H1 (cell line): ENCODE results near the gene ACVR1. TPM values are rescaled to one million over a fixed set of nuclear protein-coding genes. Genes with fewer than 3 reads are reported as not detected.

Source experiments
- CTCF ChIA-PET: fragments of 300-600 bp; sonication (Branson Sonifier 250); formaldehyde crosslinking; loops from one replicate; lab custom pipeline; 2021; ENCODE audit not compliant: partially characterized antibody; lab: Charles Lee
- POLR2A ChIA-PET: fragments of 300-600 bp; sonication (Branson Sonifier 250); formaldehyde crosslinking; loops from one replicate; lab custom pipeline; 2021; ENCODE audit warnings: inconsistent platforms; ENCODE audit not compliant: partially characterized antibody; lab: Charles Lee
- DNase-seq, 2 experiments: peaks; one replicate each; pipeline versions ENCODE4 v3.0.0 to v3.0.0-alpha.2; 2010 to 2022; ENCODE audit warnings: low spot score in 2 of 2, low read depth in 1 of 2, mixed read lengths in 1 of 2
- FAIRE-seq: peaks from 2 replicates; lab custom pipeline; 2011; peaks lifted over from hg19 to GRCh38; lab: Jason Lieb, UNC
- H2AFZ ChIP-seq: 2 replicates; pipeline ENCODE4 v1.8.1; 2012; ENCODE audit warnings: low read length, inconsistent platforms
- H2AK5ac ChIP-seq: 2 replicates; pipeline ENCODE4 v1.6.1; 2013; ENCODE audit warnings: low read depth, low read length
- H2BK120ac ChIP-seq: replicated peaks from 2 replicates; pipeline ENCODE3; 2013; ENCODE audit warnings: low read depth, low read length, inconsistent platforms
- H2BK12ac ChIP-seq: 2 replicates; pipeline ENCODE4 v1.6.1; 2013; ENCODE audit warnings: low read depth, low read length
- H2BK15ac ChIP-seq: 2 replicates; pipeline ENCODE4 v1.6.1; 2013; ENCODE audit warnings: low read length
- H2BK20ac ChIP-seq: 2 replicates; pipeline ENCODE4 v1.6.1; 2013; ENCODE audit warnings: low read length
- H2BK5ac ChIP-seq: 2 replicates; pipeline ENCODE4 v1.6.1; 2013; ENCODE audit warnings: low read depth, low read length
- H3K14ac ChIP-seq: 2 replicates; pipeline ENCODE4 v1.6.1; 2013; ENCODE audit warnings: inconsistent platforms; ENCODE audit not compliant: insufficient read length
- H3K18ac ChIP-seq: 2 replicates; pipeline ENCODE4 v1.6.1; 2013; ENCODE audit warnings: low read length; ENCODE audit errors: extremely low read depth
- H3K23ac ChIP-seq: 2 replicates; pipeline ENCODE4 v1.6.1; 2013; ENCODE audit warnings: inconsistent platforms; ENCODE audit not compliant: insufficient read length
- H3K23me2 ChIP-seq: 2 replicates; pipeline ENCODE4 v1.6.1; 2013; ENCODE audit warnings: low read depth, low read length
- H3K27ac ChIP-seq: 2 replicates; pipeline ENCODE4 v1.6.1; 2011; ENCODE audit warnings: low read depth, low read length, inconsistent platforms
- H3K27me3 ChIP-seq, 4 experiments: replicated peaks in 1 of 4; 1 replicate in 1 of 4; 2 replicates in 3 of 4; pipeline versions ENCODE4 v1.6.1 to v1.8.1; 2011 to 2013; ENCODE audit warnings: low read length in 3 of 4, mild to moderate bottlenecking in 3 of 4, inconsistent platforms in 2 of 4, mixed read lengths in 2 of 4, moderate library complexity in 1 of 4; ENCODE audit not compliant: control insufficient read depth in 3 of 4, insufficient read depth in 3 of 4; ENCODE audit errors: extremely low read depth in 1 of 4
- H3K36me3 ChIP-seq, 4 experiments: 2 replicates each; pipeline versions ENCODE4 v1.6.1 to v1.8.1; 2011 to 2013; ENCODE audit warnings: mild to moderate bottlenecking in 4 of 4, low read length in 3 of 4, moderate library complexity in 2 of 4, control low read depth in 1 of 4, inconsistent platforms in 1 of 4; ENCODE audit not compliant: insufficient read depth in 4 of 4, control insufficient read depth in 2 of 4
- H3K4ac ChIP-seq: replicated peaks from 2 replicates; pipeline ENCODE3; 2013; ENCODE audit warnings: low read length, low read depth, mixed read lengths, inconsistent platforms; ENCODE audit not compliant: insufficient read length
- H3K4me1 ChIP-seq, 4 experiments: replicated peaks in 1 of 4; 1 replicate in 1 of 4; 2 replicates in 3 of 4; pipeline versions ENCODE4 v1.6.1 to v1.8.1; 2011 to 2013; ENCODE audit warnings: low read length in 3 of 4, inconsistent platforms in 2 of 4, mixed read lengths in 1 of 4; ENCODE audit not compliant: insufficient read depth in 4 of 4, control insufficient read depth in 3 of 4
- H3K4me2 ChIP-seq, 2 experiments: 2 replicates each; pipeline versions ENCODE4 v1.6.1 to v1.8.1; 2011 to 2013; ENCODE audit warnings: low read depth in 2 of 2, low read length in 2 of 2, control low read depth in 1 of 2, inconsistent platforms in 1 of 2, mild to moderate bottlenecking in 1 of 2; ENCODE audit not compliant: insufficient read depth in 1 of 2
- H3K4me3 ChIP-seq, 4 experiments: fragments of 200-600, 300-600 bp in 1 of 4; sonication (generic), shearing (Covaris generic), sonication (Bioruptor Twin) in 1 of 4; 2 replicates each; pipeline versions ENCODE4 v1.5.1 to v1.8.1; 2011 to 2016; ENCODE audit warnings: low read length in 4 of 4, low read depth in 3 of 4, control low read depth in 2 of 4, inconsistent platforms in 2 of 4, mild to moderate bottlenecking in 2 of 4, mixed read lengths in 1 of 4, moderate library complexity in 1 of 4; ENCODE audit not compliant: insufficient read depth in 2 of 4; ENCODE audit errors: extremely low read depth in 1 of 4
- H3K56ac ChIP-seq: replicated peaks from 2 replicates; pipeline ENCODE3; 2013; ENCODE audit warnings: low read depth, mild to moderate bottlenecking, mixed read lengths, low read length, inconsistent platforms; ENCODE audit not compliant: insufficient read length
- H3K79me1 ChIP-seq: 2 replicates; pipeline ENCODE4 v1.6.1; 2013; ENCODE audit warnings: low read depth, low read length, control low read depth
- H3K79me2 ChIP-seq, 2 experiments: 2 replicates each; pipeline versions ENCODE4 v1.6.1 to v1.8.1; 2012 to 2013; ENCODE audit warnings: low read length in 2 of 2, mild to moderate bottlenecking in 2 of 2, inconsistent platforms in 1 of 2; ENCODE audit not compliant: insufficient read depth in 2 of 2, control insufficient read depth in 1 of 2
- H3K9ac ChIP-seq, 4 experiments: replicated peaks in 1 of 4; 1 replicate in 1 of 4; 2 replicates in 3 of 4; pipeline versions ENCODE4 v1.6.1 to v1.8.1; 2011 to 2013; ENCODE audit warnings: low read depth in 3 of 4, low read length in 3 of 4, control low read depth in 2 of 4, mild to moderate bottlenecking in 2 of 4, moderate library complexity in 2 of 4, inconsistent platforms in 1 of 4; ENCODE audit errors: extremely low read depth in 1 of 4
- H3K9me3 ChIP-seq, 2 experiments: 2 replicates each; pipeline versions ENCODE4 v1.6.1 to v1.8.1; 2012 to 2013; ENCODE audit warnings: mild to moderate bottlenecking in 2 of 2, moderate library complexity in 2 of 2, control low read depth in 1 of 2, inconsistent platforms in 1 of 2, low read depth in 1 of 2, low read length in 1 of 2, mixed read lengths in 1 of 2; ENCODE audit not compliant: insufficient read depth in 2 of 2
- H4K20me1 ChIP-seq, 2 experiments: replicated peaks in 1 of 2; 2 replicates each; pipeline versions ENCODE3 to v1.8.1; 2011 to 2013; ENCODE audit warnings: inconsistent platforms in 2 of 2, low read length in 2 of 2, mild to moderate bottlenecking in 1 of 2; ENCODE audit not compliant: insufficient read depth in 2 of 2, control insufficient read depth in 1 of 2
- H4K5ac ChIP-seq: 2 replicates; pipeline ENCODE4 v1.6.1; 2013; ENCODE audit warnings: low read length, low read depth, mixed read lengths, inconsistent platforms; ENCODE audit not compliant: insufficient read length
- H4K8ac ChIP-seq: 2 replicates; pipeline ENCODE4 v1.8.0; 2013; ENCODE audit warnings: mild to moderate bottlenecking, moderate library complexity, low read length, inconsistent platforms; ENCODE audit not compliant: insufficient read depth; ENCODE audit errors: extremely low read depth
- H4K91ac ChIP-seq: replicated peaks from 2 replicates; pipeline ENCODE3; 2013; ENCODE audit warnings: low read length, mixed read lengths, inconsistent platforms; ENCODE audit not compliant: insufficient read length
- WGBS, 2 experiments: shearing (Covaris generic) in 1 of 2; methylation state at CpG; one replicate each; pipeline versions ENCODE4 v1.1.6 to v1.1.7; 2013 to 2015; ENCODE audit warnings: low lambda C conversion rate in 2 of 2, mixed read lengths in 2 of 2, inconsistent platforms in 1 of 2, low coverage in 1 of 2, missing lambda C conversion rate in 1 of 2; ENCODE audit not compliant: insufficient replicate concordance in 2 of 2, insufficient coverage in 1 of 2, insufficient read length in 1 of 2; ENCODE audit errors: extremely low coverage in 1 of 2, missing lambda C conversion rate in 1 of 2; 5-methylcytosine and 5-hydroxymethylcytosine counted together
- polyA plus RNA-seq, 7 experiments: library from polyadenylated mRNA; depleted of rRNA in 3 of 7; stranded (reverse) in 5 of 7; unstranded in 2 of 7; fragments of >200 nt in 5 of 7; fragments of 200-250 nt in 2 of 7; gene quantifications; 1 replicate in 5 of 7; 2 replicates in 1 of 7; 4 replicates in 1 of 7; pipeline versions ENCODE4 v1.2.1 to v1.2.3, GENCODE V29; 2011 to 2013; ENCODE audit warnings: missing spikeins in 2 of 7, mixed read lengths in 2 of 7
- total RNA-seq: library from RNA; stranded (reverse); fragmentation: NEBNext Ultra II Directional; extraction: Animal tissue kit (Norgen Biotek cat#: 25700); gene quantifications from 2 replicates; pipeline ENCODE4 v1.2.1, GENCODE V29; 2021
- TF ChIP-seq, protein P1 (sequence below): IDR thresholded peaks from 2 replicates; pipeline ENCODE4 v1.6.1; 2011; ENCODE audit warnings: low read depth, mild to moderate bottlenecking, low read length; ENCODE audit not compliant: insufficient read depth
- TF ChIP-seq, protein P2 (sequence below), 3 experiments: IDR thresholded peaks; 1 replicate in 2 of 3; 2 replicates in 1 of 3; pipeline versions ENCODE4 v1.5.1 to v1.6.1; 2011; ENCODE audit warnings: low read length in 3 of 3, mild to moderate bottlenecking in 3 of 3, inconsistent platforms in 2 of 3, low read depth in 1 of 3, moderate library complexity in 1 of 3; ENCODE audit not compliant: insufficient read depth in 1 of 3; ENCODE audit errors: control extremely low read depth in 1 of 3

The ACVR1 gene
- total and polyA plus RNA-seq, 2 of the 8 experiments (the other 6 are each of a cell fraction or from before 2014, with no cell fraction given): 8.5 to 17.7 TPM

DNA sequence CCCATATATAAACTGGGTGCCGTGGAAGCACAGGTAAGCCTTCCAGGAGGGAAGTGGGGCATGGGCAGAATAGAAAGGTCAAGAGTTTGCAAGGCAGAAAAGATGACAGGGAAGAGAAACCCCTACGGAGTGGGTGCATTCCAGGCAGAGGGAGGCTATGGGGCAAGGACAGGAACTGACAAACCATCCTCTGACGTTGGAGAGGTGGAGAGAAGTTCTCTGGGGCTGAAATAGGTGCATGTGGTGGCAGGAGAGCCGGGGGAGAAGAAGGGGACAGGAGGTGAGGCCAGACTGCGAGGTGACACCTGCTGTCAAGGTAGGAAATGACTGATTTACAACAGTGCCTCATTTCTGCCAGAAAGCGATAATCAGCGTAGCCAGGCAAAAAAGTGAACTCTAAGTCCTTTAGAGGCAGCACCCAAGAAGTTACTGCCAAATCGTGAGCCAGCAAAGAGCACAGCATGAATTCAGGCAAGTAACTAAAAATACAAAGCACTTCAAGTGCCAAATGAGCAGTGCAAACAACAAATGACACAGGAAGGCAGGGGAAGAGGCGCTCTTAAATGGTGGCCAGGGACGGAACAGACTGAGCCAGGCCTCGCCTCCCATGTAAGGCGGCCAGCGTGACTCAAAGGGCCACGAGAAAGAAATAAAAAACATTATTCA, 134.2 kb downstream of the ACVR1 start:
- Histone ChIP-seq H3K4me2 (no peak overlapping the region), H3K4me3 (no peak overlapping the region), H2AK5ac (no peak overlapping the region), H2BK120ac (no peak overlapping the region), H3K23ac (no peak overlapping the region), H2BK15ac (no peak overlapping the region), H3K36me3 (peaks cover 0 to 7% (median 3%) of the 10 kb centered on the region in 4 experiments; a peak in 5 of 8 replicates), H2BK12ac (no peak overlapping the region), H2AFZ (no peak overlapping the region), H4K5ac (no peak overlapping the region), H2BK5ac (no peak overlapping the region), H3K27me3 (no peaks in the 10 kb centered on the region), H3K4ac (no peak overlapping the region), H3K79me1 (no peaks in the 10 kb centered on the region; the same call in 1 of the 2 replicates), H4K20me1 (no peaks in the 10 kb centered on the region), H3K9me3 (no peaks in the 10 kb centered on the region), H3K27ac (no peak overlapping the region), H3K79me2 (no peaks in the 10 kb centered on the region), H4K91ac (no peak overlapping the region), H3K4me1 (no peaks in the 10 kb centered on the region), H3K23me2 (no peaks in the 10 kb centered on the region), H3K18ac (no peak overlapping the region), H3K14ac (no peak overlapping the region), H2BK20ac (no peak overlapping the region), H3K9ac (no peak overlapping the region), H4K8ac (no peak overlapping the region), H3K56ac (no peak overlapping the region)
- 93% methylated on average over 14 of the region's 14 CpGs; no CpG with 5 or more reads in 1 of the 2 experiments for WGBS, 2 experiments
- TF ChIP-seq, protein P1, sequence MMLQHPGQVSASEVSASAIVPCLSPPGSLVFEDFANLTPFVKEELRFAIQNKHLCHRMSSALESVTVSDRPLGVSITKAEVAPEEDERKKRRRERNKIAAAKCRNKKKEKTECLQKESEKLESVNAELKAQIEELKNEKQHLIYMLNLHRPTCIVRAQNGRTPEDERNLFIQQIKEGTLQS: no peak
- TF ChIP-seq, protein P2, sequence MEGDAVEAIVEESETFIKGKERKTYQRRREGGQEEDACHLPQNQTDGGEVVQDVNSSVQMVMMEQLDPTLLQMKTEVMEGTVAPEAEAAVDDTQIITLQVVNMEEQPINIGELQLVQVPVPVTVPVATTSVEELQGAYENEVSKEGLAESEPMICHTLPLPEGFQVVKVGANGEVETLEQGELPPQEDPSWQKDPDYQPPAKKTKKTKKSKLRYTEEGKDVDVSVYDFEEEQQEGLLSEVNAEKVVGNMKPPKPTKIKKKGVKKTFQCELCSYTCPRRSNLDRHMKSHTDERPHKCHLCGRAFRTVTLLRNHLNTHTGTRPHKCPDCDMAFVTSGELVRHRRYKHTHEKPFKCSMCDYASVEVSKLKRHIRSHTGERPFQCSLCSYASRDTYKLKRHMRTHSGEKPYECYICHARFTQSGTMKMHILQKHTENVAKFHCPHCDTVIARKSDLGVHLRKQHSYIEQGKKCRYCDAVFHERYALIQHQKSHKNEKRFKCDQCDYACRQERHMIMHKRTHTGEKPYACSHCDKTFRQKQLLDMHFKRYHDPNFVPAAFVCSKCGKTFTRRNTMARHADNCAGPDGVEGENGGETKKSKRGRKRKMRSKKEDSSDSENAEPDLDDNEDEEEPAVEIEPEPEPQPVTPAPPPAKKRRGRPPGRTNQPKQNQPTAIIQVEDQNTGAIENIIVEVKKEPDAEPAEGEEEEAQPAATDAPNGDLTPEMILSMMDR (IDR thresholded peaks at IDR 0.05; ENCODE audit: control extremely low read depth in 1 of 3, insufficient read depth in 1 of 3, low read depth in 1 of 3, low read length in 3 of 3): peak in 1 of 3 experiments; percentile 6; a peak in 1 of 4 replicates
- ChIA-PET POLR2A (no interaction called here), CTCF (no interaction called here)
- FAIRE-seq (no peak), DNase-seq (no peak)
